OCI-LY3 (cell line): ENCODE measurements around the gene MAPK8.

Experiments
- EZH2phosphoT487 ChIP-seq: fragments of 200-600 bp; shearing (Covaris generic); IDR thresholded peaks from 2 replicates; pipeline ENCODE4 v1.6.1; 2018; ENCODE audit warnings: antibody characterized with exemption, mixed run types, low read depth
- TF ChIP-seq, protein P1 (sequence below): fragments of 200-600, 300-600 bp; sonication (generic); IDR thresholded peaks from 2 replicates; pipeline ENCODE4 v1.5.1; 2014; ENCODE audit warnings: antibody characterized with exemption, low read length, low read depth

- TF ChIP-seq, protein P1, sequence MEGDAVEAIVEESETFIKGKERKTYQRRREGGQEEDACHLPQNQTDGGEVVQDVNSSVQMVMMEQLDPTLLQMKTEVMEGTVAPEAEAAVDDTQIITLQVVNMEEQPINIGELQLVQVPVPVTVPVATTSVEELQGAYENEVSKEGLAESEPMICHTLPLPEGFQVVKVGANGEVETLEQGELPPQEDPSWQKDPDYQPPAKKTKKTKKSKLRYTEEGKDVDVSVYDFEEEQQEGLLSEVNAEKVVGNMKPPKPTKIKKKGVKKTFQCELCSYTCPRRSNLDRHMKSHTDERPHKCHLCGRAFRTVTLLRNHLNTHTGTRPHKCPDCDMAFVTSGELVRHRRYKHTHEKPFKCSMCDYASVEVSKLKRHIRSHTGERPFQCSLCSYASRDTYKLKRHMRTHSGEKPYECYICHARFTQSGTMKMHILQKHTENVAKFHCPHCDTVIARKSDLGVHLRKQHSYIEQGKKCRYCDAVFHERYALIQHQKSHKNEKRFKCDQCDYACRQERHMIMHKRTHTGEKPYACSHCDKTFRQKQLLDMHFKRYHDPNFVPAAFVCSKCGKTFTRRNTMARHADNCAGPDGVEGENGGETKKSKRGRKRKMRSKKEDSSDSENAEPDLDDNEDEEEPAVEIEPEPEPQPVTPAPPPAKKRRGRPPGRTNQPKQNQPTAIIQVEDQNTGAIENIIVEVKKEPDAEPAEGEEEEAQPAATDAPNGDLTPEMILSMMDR, result no peak
- TF ChIP-seq EZH2phosphoT487, result no peak
Measured at GRCh38 chr10:48390558-48390871, 84.0 kb downstream of the MAPK8 start.
